GM18951 (cell line): ENCODE data around the gene AHR.
"Not testable (repeated sequence)": the region's sequence is repeated elsewhere in the genome, so short reads cannot be mapped to it uniquely, and the experiment has no call there.

Source experiments
- POLR2A ChIP-seq: IDR thresholded peaks from 4 replicates; pipeline ENCODE4 v1.6.1; 2011; ENCODE audit warnings: mild to moderate bottlenecking; ENCODE audit not compliant: insufficient read length, insufficient read depth; ENCODE audit errors: extremely low read depth
- in situ Hi-C: fragments of 300-500 bp; cut with MboI; formaldehyde crosslinking; loops from one replicate; pipeline ENCODE4 v1.12.0; 2022; ENCODE audit warnings: low sequenced_read_pairs, mixed read lengths, inconsistent platforms; ENCODE audit not compliant: unreplicated experiment

The AHR gene

DNA sequence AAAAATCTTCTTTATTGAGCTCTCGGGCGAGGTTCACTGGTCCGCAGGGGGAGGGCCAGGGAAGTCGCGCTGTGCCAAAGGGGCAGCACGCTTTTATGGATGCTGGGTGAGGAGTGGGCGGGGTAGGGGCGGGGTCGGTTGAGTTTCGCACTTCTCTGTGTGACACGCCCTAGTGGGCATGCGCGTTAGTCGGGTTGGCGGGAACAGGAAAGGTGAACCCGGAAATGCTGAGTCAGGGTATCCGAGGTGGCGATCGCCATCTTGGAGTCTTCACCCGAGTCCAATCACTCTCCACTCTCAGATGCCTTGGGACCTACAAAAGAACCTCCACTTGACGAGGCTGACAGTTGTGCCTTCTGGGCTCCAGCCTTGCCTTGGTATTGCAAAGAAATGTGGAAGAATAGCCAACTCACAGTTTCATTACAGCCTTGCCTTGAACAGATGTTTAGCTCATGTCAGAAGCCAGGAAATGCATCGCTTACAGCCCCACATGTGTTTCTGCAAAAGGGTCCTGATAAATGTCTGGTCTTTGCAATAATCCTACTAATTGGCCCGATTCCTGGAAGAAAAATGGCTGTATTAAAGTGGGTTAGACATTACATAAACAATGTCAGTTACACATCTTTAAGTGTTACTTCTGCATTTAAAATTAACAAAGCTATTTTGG lies 64.1 kb downstream of the AHR start:
- TF ChIP-seq POLR2A: no peak

DNA sequence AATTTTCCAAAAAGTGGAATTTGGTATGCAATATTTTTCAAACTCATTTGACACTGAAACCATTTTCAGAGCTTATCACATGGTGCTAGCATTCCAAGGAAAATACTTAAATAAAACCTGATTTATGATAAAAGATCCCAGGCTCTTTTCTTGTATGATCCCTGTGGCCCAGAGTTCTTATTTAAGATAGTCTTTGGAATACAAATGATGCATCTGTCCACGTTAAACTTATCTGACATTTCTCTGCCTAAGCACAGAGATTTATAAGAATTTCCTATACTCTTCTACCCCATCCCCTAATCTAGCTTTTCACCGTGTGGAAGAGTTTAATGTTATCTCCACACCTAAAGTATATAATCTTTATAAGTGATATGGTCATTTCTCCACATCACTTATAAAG lies 66.2 kb downstream of the AHR start:
- in situ Hi-C loops: no loop called here
- TF ChIP-seq POLR2A: no peak

More for the DNA sequence above, 64.1 kb downstream of the AHR start:
- in situ Hi-C loops: no loop called here

DNA sequence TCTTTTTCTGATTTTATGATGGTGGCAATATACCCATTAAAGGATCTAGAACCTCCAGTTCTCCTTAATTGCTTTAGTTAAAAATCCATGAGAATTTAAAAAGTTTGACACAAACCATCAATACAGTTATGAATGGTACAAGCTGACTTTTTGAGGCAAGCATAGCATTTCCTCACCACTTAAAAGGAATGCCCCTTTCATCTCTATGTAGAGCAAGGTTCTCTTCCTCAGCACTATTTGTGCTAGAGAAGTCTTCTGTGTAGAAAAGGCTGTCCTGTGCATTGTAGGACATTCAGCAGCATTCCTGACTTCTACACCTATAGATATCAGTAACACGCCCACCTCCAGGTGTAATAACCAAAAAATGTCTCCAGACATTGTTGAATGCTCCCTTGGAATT lies 67.3 kb downstream of the AHR start:
- TF ChIP-seq POLR2A: no peak
- in situ Hi-C loops: no loop called here

DNA sequence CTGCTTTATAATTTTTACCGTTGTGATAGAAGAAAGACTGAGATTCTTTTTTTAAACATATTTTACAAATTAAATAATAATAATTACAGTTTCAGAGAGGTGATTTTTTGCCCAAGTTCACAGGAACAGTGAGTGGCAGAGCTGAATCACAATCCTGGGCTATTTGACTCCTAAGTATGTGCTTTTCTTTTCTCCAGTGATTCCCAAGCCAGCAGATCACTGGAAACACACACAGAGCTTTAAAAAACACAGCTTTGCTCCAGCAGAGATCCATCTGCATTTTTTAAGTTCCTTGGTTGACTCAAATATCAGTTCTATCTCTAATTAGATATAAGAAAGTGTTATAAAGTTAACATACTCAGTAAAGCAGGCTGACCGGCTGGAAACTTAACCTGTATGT lies 69.0 kb downstream of the AHR start:
- no peak for TF ChIP-seq POLR2A
- in situ Hi-C loops: no loop called here

DNA sequence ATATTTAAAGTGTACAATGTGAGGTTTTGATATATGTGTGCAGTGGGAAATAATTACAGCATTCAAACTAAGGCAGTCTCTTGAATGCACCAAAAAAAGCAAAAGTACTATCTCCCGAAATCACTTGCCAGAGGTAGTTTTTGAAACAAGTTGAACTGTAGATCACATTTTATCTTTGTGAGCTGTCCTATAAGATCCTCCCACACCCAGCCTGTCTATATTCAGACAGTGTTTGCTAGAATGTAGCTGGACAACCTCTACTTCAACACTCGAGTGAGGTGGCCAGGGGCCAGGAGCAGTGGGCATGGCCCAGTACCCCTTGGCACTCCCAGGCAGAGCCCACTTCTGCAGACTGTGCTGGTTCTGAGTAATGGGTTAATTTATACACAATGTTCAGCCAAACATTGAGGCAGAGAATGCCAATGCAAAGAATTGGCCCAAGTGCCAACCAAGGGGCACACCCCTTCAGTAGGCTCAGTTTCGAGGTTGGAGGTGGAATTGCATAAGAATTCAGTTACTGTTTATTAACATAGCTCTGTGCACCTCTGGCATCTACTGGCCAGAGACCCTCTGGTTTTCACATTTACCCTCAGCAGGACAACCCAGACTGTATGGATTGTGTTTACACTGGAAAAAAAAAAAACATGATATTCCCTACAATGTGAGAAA lies 70.5 kb downstream of the AHR start:
- in situ Hi-C loops: no loop called here
- TF ChIP-seq POLR2A: no peak

DNA sequence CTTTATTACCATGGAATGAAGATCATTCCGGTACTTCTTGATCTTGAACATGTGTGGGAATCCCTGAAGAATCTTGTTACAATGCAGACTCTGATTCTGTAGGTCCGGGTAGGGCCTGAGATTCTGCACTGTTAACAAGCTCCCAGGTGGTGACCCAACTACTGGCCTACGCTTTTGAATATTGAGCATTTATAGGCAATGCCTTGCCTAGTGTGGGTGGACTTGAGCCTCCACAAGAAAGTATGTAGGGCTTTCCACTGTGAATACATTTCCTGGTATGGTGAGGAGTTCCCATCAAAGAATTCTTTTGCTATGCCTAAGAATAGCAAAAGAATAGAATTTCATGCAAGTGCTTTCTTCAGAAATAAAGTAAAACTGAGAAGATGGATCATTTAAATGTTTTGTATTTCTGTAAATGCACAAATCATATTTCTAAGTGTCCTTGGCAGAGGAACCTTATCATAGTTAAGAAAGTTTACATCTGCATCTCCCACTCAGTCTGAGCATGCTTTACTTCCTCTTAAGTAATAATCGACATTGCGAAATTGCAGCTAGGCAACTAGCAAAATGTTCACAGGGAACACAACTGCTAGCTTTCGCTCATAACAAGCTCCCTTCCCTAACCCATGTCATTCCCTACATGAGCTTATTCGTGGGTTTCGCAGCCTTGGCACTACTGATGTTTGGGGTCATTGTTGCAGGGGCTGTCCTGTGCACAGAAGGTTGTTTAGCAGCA lies 71.4 kb downstream of the AHR start:
- in situ Hi-C loops: no loop called here
- no peak for TF ChIP-seq POLR2A

DNA sequence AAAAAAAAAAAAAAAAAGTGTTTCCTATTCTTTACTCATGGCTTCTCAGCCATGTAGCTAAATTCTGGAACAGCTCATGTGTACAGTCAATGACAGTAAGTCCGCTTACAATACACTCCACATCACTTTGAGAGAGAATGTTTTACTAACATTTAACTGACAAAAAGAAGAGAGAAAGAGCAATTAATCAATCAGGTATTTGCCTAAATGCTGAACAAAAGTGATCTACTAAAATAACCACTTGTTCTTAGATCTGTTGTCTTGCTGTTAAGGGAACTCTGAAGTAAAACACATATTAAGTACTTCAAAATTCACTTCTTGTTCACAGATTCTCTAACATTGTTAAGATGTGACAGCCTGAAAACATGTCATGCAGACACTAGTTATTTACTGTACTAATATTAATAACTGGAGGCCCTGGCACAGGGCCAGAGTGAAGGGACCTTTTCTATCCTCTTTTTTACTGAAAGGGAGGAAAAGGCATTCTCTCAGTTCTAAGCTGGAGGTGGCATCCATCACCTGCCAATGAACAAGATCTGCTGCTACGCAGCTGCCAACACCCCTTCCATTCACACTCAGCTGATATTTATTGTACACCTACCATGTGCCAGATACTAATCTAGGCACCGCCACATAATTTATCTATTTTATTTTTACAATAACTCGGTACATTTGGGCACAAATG lies 72.6 kb downstream of the AHR start:
- in situ Hi-C loops: no loop called here
- TF ChIP-seq POLR2A: no peak

DNA sequence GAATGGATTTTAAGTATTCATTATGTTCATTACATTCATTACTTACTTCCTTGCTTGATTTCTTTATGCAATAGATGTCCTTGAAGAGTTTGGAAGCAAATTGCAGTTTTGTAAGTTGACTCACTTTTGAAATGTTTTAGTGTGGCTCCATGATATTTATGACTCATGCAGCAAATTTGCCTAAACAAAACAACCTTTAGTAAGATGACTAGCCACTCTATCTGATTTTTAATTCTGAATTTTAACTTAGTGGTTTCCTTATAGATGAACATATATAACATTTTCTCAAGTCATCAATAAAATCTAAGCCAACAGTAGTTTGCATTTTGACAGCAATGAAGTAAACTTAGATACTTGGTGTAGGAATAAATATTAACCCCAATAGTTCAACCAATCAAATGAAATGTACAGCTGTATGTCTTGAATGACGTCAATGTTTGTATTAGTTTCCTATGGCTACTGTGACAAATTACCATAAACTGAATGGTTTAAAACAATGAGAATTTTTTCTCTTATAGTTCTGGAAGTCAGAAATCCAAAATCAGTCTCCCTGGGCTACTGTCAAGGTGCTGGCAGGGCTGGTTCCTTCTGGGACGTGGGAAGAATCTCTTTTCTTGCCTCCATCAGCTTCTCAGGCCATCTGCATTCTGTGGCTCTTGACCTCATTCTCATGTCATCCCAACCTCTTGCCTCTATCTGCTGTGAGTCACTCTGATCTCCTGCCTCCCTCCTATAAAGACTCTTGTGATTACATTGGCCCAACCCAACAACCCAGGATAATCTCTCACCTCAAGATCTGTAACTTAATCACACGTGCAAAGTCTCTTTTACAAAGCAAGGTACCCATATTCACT lies 73.4 kb downstream of the AHR start:
- in situ Hi-C loops: no loop called here
- no peak for TF ChIP-seq POLR2A

DNA sequence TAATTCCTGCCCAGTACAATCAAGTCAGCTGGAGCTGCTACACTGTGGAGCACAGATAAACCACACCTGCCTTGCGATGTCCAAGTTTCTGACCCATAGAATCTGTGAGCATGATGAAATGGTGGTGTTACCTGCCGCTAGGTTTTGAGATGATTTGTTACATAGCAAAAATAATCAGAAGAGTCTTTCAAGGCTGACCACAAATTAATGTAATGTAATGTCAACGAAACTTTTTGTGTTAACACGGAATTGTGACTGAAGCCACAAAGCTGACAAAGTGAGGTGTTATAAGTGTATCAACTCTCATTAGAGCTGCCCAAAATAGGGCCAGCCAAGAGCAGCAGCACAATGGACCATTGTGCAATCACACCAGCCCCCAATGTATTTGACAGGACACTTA lies 75.7 kb downstream of the AHR start:
- in situ Hi-C loops: no loop called here
- no peak for TF ChIP-seq POLR2A

DNA sequence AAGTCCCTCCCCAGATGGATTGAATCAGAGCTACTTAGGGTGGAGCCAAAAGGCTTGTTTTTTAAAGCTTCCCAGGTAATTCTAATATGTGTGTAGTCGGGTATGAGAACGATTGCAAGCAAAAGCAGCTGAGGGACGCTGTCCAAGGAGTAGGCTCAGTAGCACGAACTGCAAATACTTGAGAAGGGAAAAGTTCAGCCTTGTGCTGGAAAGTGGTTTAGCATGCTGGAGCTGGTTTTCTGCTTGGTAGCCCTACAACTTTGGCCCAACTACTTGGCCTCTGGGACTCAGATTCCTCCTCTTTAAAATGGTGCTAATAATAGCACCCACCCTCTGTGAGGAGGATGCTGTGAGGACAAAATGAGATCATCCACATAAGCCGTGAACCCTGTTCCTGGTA lies 76.2 kb downstream of the AHR start:
- in situ Hi-C loops: no loop called here
- TF ChIP-seq POLR2A: no peak

DNA sequence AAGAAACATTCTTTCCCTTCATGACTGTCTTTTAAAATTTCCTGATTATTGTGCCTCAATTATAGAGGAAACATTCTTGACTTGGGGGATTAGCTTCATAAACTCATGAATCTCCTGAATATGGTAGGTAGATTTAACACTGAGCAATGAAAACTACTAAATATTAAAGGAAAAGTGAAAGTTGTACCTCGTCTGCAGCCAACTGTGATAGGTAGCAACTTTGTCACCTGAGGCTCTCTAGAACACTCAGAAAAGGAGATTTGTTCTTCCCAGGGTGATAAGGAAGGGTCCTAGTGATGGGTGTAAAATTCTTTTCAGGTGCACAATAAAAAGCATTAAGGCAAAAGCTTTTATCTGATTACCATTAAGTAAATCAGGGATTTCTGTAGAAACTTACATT lies 78.1 kb downstream of the AHR start:
- no peak for TF ChIP-seq POLR2A

DNA sequence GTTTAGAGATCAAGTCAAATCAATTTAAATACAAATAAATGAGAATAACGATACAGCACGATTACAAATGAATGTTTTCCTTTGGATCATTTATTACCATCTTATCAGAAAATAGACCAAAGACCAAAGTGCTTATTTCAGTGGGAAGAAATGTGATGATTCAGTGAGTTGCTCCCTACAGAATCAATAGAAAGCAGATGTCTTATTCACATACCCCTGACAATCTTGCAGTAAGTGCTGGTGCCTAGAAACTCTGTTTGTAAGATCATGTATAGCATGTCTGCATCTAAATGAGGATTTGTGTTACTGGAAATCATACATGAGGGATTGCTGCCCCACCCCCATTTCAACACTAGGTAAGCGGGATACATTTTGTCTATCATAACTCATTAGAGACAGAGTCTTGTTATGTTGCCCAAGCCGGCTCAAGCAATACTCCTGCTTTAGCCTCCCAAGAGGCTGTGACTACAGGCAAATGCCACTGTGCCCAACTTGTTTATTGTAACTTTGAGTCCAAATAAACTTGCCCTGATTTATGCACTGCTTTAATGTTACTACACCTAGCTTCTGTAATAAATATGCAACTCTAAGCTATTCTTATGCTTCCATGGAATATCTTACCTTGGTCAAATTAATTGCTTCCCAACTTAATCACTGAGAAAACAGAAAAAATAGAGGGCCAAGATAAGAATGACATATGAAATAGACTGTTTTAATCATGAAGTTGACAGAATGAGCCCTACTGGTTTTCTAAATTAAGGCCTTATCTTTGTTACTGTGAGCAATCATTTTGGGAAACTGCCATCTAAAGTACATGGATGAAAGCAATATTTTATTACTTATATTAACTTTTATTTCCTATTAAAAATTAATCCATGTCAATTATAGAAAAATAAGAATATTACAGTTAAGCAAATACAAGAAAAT lies 82.5 kb downstream of the AHR start:
- in situ Hi-C loops: no loop called here
- no peak for TF ChIP-seq POLR2A

More for the DNA sequence above, 78.1 kb downstream of the AHR start:
- in situ Hi-C loops: no loop called here

DNA sequence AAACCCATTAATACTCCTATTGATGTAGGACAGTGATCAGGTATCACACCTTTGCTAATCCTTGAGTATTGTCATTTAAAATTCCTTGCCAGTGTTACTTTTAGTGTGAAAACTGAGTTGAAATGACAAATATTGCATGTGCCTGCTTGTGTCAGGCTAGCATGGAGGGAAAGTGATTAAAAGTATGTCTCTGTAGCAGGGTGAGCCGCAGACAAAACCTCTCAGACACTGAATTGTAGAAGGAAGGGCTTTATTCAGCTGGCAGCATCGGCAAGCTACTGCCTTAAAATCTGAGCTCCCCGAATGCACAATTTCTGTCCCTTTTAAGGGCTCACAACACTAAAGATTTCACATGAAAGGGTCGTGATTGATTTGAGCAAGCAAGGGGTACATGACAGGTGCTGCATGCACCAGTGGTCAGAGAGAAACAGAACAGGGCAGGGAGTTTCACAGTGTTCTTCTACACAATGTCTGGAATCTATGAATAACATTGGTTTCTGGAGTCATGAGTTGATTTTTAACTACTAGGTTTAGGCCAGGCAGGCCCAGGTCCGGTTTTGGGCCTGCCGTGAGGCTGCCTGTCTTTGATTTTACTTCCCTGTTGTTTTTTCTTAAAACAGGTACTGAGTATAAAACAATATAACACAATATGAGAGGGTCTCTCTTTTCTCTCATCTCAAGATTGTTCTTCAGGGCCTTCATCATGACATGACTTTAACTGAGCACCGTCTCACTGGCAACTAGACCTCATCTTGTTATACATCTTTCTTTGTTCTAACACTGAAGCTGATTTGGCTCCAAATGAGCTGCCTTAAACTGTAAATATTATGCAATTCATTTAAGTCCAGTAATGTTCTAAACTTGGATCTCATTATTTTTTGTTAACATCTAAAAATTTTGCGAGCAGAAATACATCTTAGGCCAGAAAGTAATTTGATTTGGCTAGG lies 84.2 kb downstream of the AHR start:
- in situ Hi-C loops: not testable (repeated sequence)
